B cell (primary cell): ENCODE results near the gene TUFM.

ENCODE experiments used
- CTCF ChIP-seq: fragments of 200-600 bp; IDR thresholded peaks from one replicate; pipeline ENCODE4 v1.8.0; 2022; ENCODE audit warnings: antibody characterized with exemption, mild to moderate bottlenecking
- EZH2 ChIP-seq: IDR thresholded peaks from 2 replicates; pipeline ENCODE4 v1.6.1; 2012; ENCODE audit warnings: borderline replicate concordance, low read depth, mild to moderate bottlenecking, moderate library complexity, low read length; ENCODE audit not compliant: insufficient read depth, poor library complexity, severe bottlenecking

- no peak for TF ChIP-seq CTCF
- TF ChIP-seq EZH2 = no peak
Observed at GRCh38 chr16:28842696-28843095, 3.5 kb downstream of the TUFM start.
